B cell (primary cell): ENCODE measurements around the gene CLIP1. TPM values are rescaled to one million over a fixed set of nuclear protein-coding genes. Genes with fewer than 3 reads are reported as not detected.

Experiments
- ATAC-seq: fragments of 200-7000 bp; cut with Tn5 transposase; one replicate; pipeline ENCODE4 v1.10.0; 2021; ENCODE audit warnings: low read depth, mild to moderate bottlenecking, moderate number of reproducible peaks, moderate library complexity
- CTCF ChIA-PET: fragments of 350-600 bp; sonication (Branson Sonifier 250); formaldehyde crosslinking; loops from one replicate; lab custom pipeline; 2021; ENCODE audit warnings: antibody characterized with exemption, inconsistent platforms; lab: Charles Lee
- POLR2A ChIA-PET: fragments of 350-600 bp; sonication (Branson Sonifier 250); formaldehyde crosslinking; loops from one replicate; lab custom pipeline; 2021; ENCODE audit warnings: antibody characterized with exemption; lab: Charles Lee
- DNase-seq: peaks from one replicate; pipeline ENCODE4 v3.0.0; 2013
- H2AFZ ChIP-seq: 2 replicates; pipeline ENCODE4 v1.6.1; 2012; ENCODE audit warnings: mild to moderate bottlenecking, low read depth, low read length; ENCODE audit not compliant: insufficient read depth, poor library complexity, severe bottlenecking
- H3K27ac ChIP-seq, 2 donors: 1 replicate in 1 of 2; 2 replicates in 1 of 2; pipeline ENCODE4 v1.5.1; 2012 to 2013; ENCODE audit warnings: low read length in 2 of 2, mild to moderate bottlenecking in 2 of 2, moderate library complexity in 1 of 2
- H3K27me3 ChIP-seq, 4 experiments: fragments of 200-600 bp in 1 of 4; sonication (generic) in 1 of 4; replicated peaks in 1 of 4; 1 replicate in 2 of 4; 2 replicates in 2 of 4; pipeline versions ENCODE4 v1.6.1 to v1.7.0; 2013 to 2016; ENCODE audit warnings: low read length in 3 of 4, mild to moderate bottlenecking in 2 of 4, mixed read lengths in 1 of 4, moderate library complexity in 1 of 4; ENCODE audit not compliant: insufficient read depth in 4 of 4, control insufficient read depth in 3 of 4; ENCODE audit errors: control extremely low read depth in 1 of 4
- H3K36me3 ChIP-seq, 2 experiments: replicated peaks in 1 of 2; 1 replicate in 1 of 2; 2 replicates in 1 of 2; pipeline versions ENCODE4 v1.6.1 to v1.7.1; 2013; ENCODE audit warnings: low read length in 1 of 2; ENCODE audit not compliant: insufficient read depth in 2 of 2, control insufficient read depth in 1 of 2; ENCODE audit errors: control extremely low read depth in 1 of 2, extremely low read depth in 1 of 2
- H3K4me1 ChIP-seq, 2 donors: fragments of 200-600 bp in 1 of 2; sonication (generic) in 1 of 2; 1 replicate in 1 of 2; 2 replicates in 1 of 2; pipeline versions ENCODE4 v1.5.1 to v1.6.1; 2013 to 2017; ENCODE audit warnings: low read length in 2 of 2; ENCODE audit not compliant: control insufficient read depth in 2 of 2, insufficient read depth in 2 of 2
- H3K4me2 ChIP-seq: replicated peaks from 2 replicates; pipeline ENCODE3; 2012; ENCODE audit warnings: mild to moderate bottlenecking, low read depth, low read length; ENCODE audit not compliant: poor library complexity, severe bottlenecking
- H3K4me3 ChIP-seq, 5 experiments: fragments of 200-600 bp in 1 of 5; sonication (generic) in 1 of 5; 1 replicate in 3 of 5; 2 replicates in 2 of 5; pipeline versions ENCODE4 v1.5.1 to v1.7.0; 2011 to 2016; ENCODE audit warnings: low read length in 4 of 5, mild to moderate bottlenecking in 4 of 5, low read depth in 2 of 5, control low read depth in 1 of 5, moderate library complexity in 1 of 5; ENCODE audit not compliant: insufficient read depth in 1 of 5; ENCODE audit errors: control extremely low read depth in 1 of 5, extremely low read depth in 1 of 5
- H3K79me2 ChIP-seq: fragments of 200-600 bp; sonication (generic); one replicate; pipeline ENCODE4 v1.6.0; 2016; ENCODE audit warnings: low read length; ENCODE audit not compliant: control insufficient read depth, insufficient read depth
- H3K9ac ChIP-seq: fragments of 200-600 bp; sonication (generic); 2 replicates; pipeline ENCODE4 v1.6.1; 2017; ENCODE audit warnings: mild to moderate bottlenecking, low read length, moderate library complexity
- H3K9me3 ChIP-seq, 3 donors: one replicate each; pipeline versions ENCODE4 v1.6.1 to v1.7.1; 2013; ENCODE audit warnings: low read length in 2 of 3; ENCODE audit not compliant: control insufficient read depth in 2 of 3, insufficient read depth in 1 of 3; ENCODE audit errors: control extremely low read depth in 1 of 3
- H4K20me1 ChIP-seq: 2 replicates; pipeline ENCODE4 v1.6.0; 2012; ENCODE audit warnings: mild to moderate bottlenecking, low read length; ENCODE audit not compliant: insufficient read depth, control insufficient read depth, poor library complexity, severe bottlenecking
- H3K27ac Mint-ChIP-seq: one replicate; pipeline ENCODE4 v1.8.0; 2021; ENCODE audit warnings: mixed read lengths
- H3K27me3 Mint-ChIP-seq: one replicate; pipeline ENCODE4 v1.8.0; 2021; ENCODE audit warnings: mixed read lengths
- H3K4me1 Mint-ChIP-seq: one replicate; pipeline ENCODE4 v1.8.0; 2021; ENCODE audit warnings: mixed read lengths
- H3K4me3 Mint-ChIP-seq: one replicate; pipeline ENCODE4 v1.8.0; 2021; ENCODE audit warnings: mixed read lengths
- H3K9me3 Mint-ChIP-seq: one replicate; pipeline ENCODE4 v1.8.0; 2022; ENCODE audit warnings: mixed read lengths; ENCODE audit not compliant: insufficient read depth
- EZH2 ChIP-seq: IDR thresholded peaks from 2 replicates; pipeline ENCODE4 v1.6.1; 2012; ENCODE audit warnings: borderline replicate concordance, low read depth, mild to moderate bottlenecking, moderate library complexity, low read length; ENCODE audit not compliant: insufficient read depth, poor library complexity, severe bottlenecking
- WGBS: methylation state at CpG from one replicate; pipeline ENCODE4 v1.1.5; 2013; ENCODE audit warnings: missing lambda C conversion rate; ENCODE audit not compliant: insufficient coverage; 5-methylcytosine and 5-hydroxymethylcytosine counted together
- intact Hi-C: fragments of 100-400 bp; cut with micrococcal nuclease; formaldehyde crosslinking; loops from one replicate; pipeline ENCODE4 v1.10.0; 2022
- polyA plus RNA-seq: library from polyadenylated mRNA; depleted of rRNA; stranded (reverse); fragments of >200 nt; gene quantifications from 2 replicates; pipeline ENCODE4 v1.2.3, GENCODE V29; 2012
- total RNA-seq, 2 donors: library from RNA; stranded (reverse); fragments of 120-200 nt in 1 of 2; gene quantifications; 1 replicate in 1 of 2; 2 replicates in 1 of 2; pipeline versions ENCODE4 v1.2.3 to v1.2.4, GENCODE V29; 2013 to 2022
- TF ChIP-seq, protein P1 (sequence below): fragments of 200-600 bp; IDR thresholded peaks from one replicate; pipeline ENCODE4 v1.8.0; 2022; ENCODE audit warnings: antibody characterized with exemption, mild to moderate bottlenecking

CLIP1 gene
- total and polyA plus RNA-seq, 2 donors (not counting 1 experiment from before 2014, with no cell fraction given) = 17.0 to 64.9 TPM

DNA sequence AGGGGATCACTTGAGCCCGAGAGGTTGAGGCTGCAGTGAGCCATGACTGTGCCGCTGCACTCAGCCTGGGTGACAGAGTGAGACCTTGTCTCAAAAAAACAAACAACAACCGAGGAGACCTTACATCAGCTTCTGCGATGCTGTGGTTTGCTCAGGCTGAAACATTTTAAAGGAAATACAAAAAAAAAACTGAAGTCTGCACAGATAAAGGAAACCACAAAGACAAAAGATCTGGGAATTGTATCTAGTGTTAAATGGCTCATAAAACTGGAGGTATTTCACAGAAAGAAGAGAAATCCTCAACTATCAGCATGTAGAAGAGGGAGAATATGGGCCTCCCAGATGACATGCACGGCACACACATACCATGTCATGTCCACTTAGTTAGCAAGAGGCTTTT is 95.9 kb downstream of the CLIP1 start:
- H3K79me2 ChIP-seq = no peaks in the 10 kb centered on the region
- Mint-ChIP-seq H3K4me3 (no peak overlapping the region), H3K4me1 (no peaks in the 10 kb centered on the region), H3K9me3 (no peaks in the 10 kb centered on the region), H3K27ac (no peak overlapping the region), H3K27me3 (no peaks in the 10 kb centered on the region)
- peaks cover 0 to 34% of the 10 kb centered on the region in 2 experiments for H3K36me3 ChIP-seq
- no peak for ATAC-seq
- WGBS = 65% methylated on average over 2 of the region's 5 CpGs
- no peak overlapping the region for H3K4me3 ChIP-seq
- H2AFZ ChIP-seq = no peak overlapping the region
- POLR2A ChIA-PET = interaction anchor here (0.6 kb wide), 1 partner anchor 22 kb away, joined by 4 read pairs; no protein-coding TSS in a partner anchor
- H3K4me1 ChIP-seq = no peaks in the 10 kb centered on the region
- H3K4me2 ChIP-seq = no peak overlapping the region
- H4K20me1 ChIP-seq = no peaks in the 10 kb centered on the region
- no peak for DNase-seq
- CTCF ChIA-PET = no interaction called here
- no peaks in the 10 kb centered on the region for H3K27me3 ChIP-seq
- no peak overlapping the region for H3K27ac ChIP-seq
- H3K9ac ChIP-seq = no peak overlapping the region
- intact Hi-C loops = no loop called here
- TF ChIP-seq, protein P1, sequence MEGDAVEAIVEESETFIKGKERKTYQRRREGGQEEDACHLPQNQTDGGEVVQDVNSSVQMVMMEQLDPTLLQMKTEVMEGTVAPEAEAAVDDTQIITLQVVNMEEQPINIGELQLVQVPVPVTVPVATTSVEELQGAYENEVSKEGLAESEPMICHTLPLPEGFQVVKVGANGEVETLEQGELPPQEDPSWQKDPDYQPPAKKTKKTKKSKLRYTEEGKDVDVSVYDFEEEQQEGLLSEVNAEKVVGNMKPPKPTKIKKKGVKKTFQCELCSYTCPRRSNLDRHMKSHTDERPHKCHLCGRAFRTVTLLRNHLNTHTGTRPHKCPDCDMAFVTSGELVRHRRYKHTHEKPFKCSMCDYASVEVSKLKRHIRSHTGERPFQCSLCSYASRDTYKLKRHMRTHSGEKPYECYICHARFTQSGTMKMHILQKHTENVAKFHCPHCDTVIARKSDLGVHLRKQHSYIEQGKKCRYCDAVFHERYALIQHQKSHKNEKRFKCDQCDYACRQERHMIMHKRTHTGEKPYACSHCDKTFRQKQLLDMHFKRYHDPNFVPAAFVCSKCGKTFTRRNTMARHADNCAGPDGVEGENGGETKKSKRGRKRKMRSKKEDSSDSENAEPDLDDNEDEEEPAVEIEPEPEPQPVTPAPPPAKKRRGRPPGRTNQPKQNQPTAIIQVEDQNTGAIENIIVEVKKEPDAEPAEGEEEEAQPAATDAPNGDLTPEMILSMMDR = no peak
- no peak for TF ChIP-seq EZH2
- no peaks in the 10 kb centered on the region for H3K9me3 ChIP-seq

DNA sequence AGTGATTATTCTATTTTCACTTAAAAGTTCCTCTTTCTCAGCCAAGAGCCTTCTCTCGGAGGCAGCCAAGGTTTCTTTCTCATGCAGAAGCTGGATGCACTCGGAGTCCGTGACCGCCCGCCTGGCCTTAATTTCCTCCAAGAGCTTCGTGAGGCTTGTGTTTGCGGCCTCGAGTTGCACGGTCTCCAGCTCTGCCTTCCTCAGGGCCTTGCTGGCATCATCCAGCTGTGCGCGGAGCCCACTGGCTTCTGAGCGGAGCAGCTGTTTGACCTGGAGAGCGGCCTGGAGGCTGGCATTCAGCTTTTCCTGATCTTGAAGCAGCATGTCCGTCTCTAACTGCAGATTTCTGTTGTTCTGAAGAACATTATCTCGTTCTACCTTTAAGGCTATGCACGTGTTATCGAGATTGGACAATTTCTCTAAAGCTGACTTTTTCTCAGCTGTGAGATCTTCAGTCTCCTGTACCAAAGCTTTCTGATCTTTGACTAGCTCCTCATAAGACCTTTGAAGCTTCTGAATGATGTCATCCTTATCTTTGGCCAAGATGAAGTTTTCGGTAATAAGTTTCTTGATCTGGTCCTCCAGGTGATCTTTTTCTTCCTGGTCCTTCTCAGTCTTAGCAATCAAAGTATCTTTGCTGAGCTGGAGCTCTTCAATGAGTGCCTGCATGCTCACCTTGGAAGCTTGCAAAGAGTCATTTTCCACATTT is 99.0 kb downstream of the CLIP1 start:
- intact Hi-C loops = no loop called here
- Histone ChIP-seq H3K36me3 (peaks cover 4 to 45% of the 10 kb centered on the region in 2 experiments), H3K79me2 (no peaks in the 10 kb centered on the region), H3K27me3 (no peaks in the 10 kb centered on the region), H3K9ac (no peak overlapping the region), H3K9me3 (no peaks in the 10 kb centered on the region), H4K20me1 (no peaks in the 10 kb centered on the region), H3K4me2 (no peak overlapping the region), H3K4me1 (no peaks in the 10 kb centered on the region), H3K4me3 (no peak overlapping the region), H2AFZ (no peak overlapping the region), H3K27ac (no peak overlapping the region)
- no peak overlapping the region for H3K4me3 Mint-ChIP-seq
- ATAC-seq (no peak), DNase-seq (no peak)
- H3K27me3 Mint-ChIP-seq = no peaks in the 10 kb centered on the region
- CTCF ChIA-PET = no interaction called here
- TF ChIP-seq EZH2 = no peak
- TF ChIP-seq, protein P1 = no peak
- no peaks in the 10 kb centered on the region for H3K9me3 Mint-ChIP-seq
- POLR2A ChIA-PET = no interaction called here
- 97% methylated on average over 18 of the region's 18 CpGs for WGBS
- H3K27ac Mint-ChIP-seq = no peak overlapping the region
- no peaks in the 10 kb centered on the region for H3K4me1 Mint-ChIP-seq
